ENCODE results near the gene NUDT7.

DNA sequence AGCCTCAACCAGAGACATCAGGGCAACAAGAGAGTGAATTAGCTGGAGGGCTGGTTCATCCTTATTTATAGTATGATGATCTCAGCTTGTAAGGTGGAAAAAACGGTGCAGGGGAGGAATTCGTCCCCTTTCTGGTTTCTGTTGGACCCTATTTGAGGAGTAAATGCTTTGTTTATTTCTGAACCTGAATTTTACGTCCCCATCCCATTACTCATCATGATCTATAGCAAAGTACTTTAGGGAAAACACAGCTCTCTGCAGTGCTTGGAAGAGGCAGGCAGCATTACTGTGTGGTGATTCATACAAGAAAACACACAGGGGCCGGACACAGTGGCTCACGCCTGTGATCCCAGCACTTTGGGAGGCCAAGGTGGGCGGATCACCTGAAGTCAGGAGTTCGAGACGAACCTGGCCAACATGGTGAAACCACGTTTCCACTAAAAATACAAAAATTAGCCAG, 58.1 kb downstream of the NUDT7 start:
- TF ChIP-seq CTCF (IDR thresholded peaks at IDR 0.05) (no peak), POLR2A (IDR thresholded peaks at IDR 0.05) (no peak)

All from Peyer's patch (tissue), 4 donors.